ENCODE data around the gene ZNF275.
"Not testable (repeated sequence)": the region's sequence is repeated elsewhere in the genome, so short reads cannot be mapped to it uniquely, and the experiment has no call there.

ZNF275 gene

GRCh38 chrX:153319295-153320046 is 14.5 kb upstream of the ZNF275 start:
- DNase-seq = no peak

DNA sequence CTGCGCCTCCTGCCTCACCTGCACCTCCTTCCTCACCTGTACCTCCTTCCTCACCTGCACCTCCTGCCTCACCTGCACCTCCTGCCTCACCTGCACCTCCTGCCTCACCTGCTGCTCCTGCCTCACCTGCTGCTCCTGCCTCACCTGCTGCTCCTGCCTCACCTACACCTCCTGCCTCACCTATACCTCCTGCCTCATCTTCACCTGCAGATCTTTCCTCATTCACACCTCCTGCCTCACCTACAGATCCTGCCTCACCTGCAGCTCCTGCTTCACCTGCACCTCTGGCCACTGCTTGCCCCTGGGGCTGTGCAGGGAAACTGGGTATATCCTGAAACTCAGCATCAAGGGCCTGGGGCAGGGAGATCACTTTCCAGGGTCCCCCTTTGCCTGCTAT is 13.9 kb upstream of the ZNF275 start:
- DNase-seq = not testable (repeated sequence)

- DNase-seq = no peak
Measured at GRCh38 chrX:153320555-153321184, 13.3 kb upstream of the ZNF275 start.

- no peak for DNase-seq
Measured at GRCh38 chrX:153321381-153322124, 12.4 kb upstream of the ZNF275 start, which contains the start of gene PNMA6F. Gene PNMA6F (minus strand): TSS chrX:153321767. CDS start chrX:153320674, 1,093 bp downstream.

- no peak for DNase-seq
Measured at GRCh38 chrX:153327561-153327960, 6.4 kb upstream of the ZNF275 start.

DNA sequence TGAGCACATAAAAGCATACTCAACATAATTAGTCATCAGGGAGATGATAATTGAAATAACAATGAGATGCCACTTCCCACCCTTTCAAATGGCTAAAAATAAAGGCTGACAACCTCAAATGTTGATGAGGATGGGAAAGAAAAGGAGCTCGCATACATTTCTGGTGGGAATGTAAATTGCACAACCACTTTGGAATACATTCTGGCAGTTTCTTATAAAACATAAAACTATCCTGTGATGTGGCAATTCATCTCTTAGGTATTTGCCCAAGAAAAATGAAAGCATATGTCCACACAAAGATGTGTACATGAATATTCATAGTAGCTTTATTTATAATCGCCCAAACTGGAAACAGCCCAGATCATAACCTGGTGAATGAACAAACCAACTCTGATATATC is 687 bp upstream of the ZNF275 start:
- DNase-seq = no peak

- no peak for DNase-seq
Measured at GRCh38 chrX:153334654-153335295, 822 bp downstream of the ZNF275 start.

DNA sequence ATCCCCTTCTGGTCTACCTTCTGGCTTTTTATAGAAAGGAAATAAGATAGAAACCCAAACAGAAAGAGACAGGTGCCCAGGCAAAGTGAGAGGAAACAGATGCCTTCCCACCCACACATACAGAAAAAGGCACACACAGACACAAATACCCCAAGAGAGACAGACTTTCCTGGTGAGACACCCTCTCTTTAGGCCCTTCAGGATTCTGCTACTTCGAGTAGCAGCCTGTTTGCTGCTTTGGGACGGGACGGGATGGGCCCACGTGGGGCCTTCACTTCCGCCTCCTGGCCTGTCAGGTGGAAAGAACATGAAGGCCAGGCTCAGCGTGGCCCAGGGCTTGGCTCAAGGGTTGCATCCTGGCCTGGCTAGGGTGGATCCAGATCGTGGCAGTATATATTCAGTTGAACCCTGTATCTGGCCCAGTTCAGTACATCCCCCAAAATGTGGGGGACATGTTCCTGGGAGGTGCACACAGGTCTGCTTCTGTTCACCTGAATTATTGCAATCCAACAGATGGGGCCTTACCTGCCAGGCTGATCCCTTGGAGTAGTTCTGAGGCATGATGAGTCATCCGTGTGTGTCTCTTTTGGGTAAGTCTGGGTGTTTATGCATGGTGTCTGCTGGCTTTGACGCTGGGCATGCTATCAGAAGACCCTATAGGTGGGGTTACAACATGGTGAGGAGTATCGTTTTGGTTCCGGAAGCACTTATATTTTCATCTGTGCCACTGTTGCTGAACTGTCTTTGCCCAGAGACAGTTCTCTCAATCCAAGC is 2.4 kb downstream of the ZNF275 start:
- DNase-seq = no peak

GRCh38 chrX:153336988-153337387 is 3.0 kb downstream of the ZNF275 start:
- DNase-seq = no peak

DNA sequence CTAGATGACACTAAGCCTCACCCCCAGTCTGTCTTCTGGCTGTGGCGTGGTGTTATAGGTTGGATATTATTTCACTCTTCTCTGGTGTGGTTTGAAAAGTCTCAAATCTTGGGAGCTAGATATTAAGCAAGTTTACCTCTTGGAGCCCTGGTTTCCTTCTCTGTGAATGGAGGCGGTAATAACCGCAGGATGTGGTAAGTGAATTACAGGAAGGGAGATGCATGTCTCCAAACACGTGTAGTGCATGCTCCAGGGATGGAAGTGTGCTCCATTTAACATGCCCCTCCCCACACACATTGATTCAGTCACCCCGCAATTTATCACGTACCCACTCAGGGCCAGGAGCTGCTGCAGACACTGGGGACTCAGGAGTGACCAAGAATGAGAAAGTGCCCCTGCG is 4.9 kb downstream of the ZNF275 start:
- DNase-seq = no peak

GRCh38 chrX:153339662-153340061 is 5.7 kb downstream of the ZNF275 start:
- DNase-seq = no peak

DNA sequence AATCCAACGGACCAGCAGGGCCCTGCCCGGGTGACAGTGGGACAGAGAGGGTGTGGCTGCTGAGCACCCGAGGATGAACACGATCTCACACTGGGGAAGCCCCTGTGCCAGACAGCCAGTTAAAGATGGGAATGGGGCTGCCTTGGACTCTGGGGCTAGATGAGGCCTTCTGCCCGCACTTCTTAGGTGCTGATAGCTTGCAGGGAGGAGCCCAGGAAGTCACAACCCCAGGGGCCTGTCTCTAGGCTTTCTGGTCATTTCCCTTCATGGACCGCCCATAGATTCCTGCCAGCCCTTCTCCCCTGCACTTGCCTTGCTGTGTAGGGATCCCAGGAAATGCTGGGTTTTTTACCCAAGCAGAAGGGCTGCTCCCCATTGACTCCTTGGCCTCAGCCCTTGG is 6.2 kb downstream of the ZNF275 start:
- no peak for DNase-seq

DNA sequence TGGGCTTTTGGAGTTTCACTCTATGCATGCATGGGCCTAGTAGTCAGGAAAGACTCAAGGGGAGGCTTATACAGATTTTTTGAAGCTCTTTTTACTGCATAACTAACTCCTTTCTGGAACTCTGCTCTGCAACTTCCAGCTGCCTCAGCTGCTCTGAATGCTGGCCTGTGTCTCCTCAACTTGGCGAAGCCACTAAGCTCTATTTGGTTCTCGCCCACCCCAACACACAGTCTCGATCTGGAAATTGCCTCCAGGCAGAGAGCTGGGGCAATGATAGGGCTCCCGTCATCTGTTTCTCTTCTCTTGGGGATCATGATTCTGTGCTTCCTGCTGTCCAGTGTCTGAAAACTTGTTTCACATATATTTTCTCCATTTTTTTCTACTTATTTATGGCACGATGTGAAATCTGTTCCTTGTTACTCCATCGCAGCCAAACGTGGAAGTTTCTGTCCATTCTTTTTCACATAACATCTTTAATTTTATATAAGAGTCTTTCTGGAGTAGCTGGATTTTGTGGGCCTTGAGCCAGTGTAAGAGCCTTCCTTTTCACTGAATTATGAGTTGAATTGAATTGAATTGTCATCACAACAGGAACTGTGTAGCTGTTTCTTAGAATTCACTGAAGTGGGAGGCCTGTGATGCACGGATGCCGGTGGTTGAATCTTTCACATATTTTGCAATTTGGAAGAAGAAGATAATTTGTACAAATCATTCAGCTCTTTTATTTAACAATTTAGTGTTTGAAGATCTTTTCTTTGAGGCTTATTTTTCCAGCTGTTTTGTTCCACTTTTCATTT is 9.0 kb downstream of the ZNF275 start:
- DNase-seq = no peak

DNA sequence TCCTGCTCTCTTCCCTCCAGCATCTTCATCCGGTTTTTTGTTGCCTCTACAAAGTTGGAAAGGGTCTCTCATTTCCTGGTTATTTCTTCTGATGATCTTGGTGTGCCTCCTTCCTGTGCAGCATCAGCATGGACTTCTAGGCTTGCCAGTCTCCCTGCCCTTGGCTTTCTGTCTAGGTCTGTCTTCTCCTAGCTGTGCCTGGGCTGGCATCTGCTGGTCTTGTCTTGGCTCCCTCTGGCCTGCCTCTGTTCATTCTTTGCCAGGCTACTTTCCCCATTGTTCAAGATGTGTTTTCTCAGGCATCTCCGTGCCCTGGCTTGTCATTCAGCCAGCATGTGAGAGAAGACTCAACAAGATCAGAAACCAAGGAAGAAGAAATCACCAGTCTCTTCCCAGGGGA is 9.7 kb downstream of the ZNF275 start:
- no peak for DNase-seq

DNA sequence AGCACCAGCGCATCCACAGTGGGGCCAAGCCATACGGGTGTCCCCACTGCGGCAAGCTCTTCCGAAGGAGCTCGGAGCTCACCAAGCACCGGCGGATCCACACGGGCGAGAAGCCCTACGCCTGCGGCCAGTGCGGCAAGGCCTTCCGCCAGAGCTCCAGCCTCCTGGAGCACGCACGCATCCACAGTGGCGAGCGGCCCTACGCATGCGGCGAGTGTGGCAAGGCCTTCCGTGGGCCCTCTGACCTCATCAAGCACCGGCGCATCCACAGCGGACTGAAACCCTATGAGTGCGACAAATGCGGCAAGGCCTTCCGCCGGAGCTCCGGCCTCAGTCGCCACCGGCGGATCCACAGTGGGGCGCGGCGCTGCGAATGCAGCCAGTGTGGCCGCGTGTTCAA is 13.6 kb downstream of the ZNF275 start:
- no peak for DNase-seq

DNA sequence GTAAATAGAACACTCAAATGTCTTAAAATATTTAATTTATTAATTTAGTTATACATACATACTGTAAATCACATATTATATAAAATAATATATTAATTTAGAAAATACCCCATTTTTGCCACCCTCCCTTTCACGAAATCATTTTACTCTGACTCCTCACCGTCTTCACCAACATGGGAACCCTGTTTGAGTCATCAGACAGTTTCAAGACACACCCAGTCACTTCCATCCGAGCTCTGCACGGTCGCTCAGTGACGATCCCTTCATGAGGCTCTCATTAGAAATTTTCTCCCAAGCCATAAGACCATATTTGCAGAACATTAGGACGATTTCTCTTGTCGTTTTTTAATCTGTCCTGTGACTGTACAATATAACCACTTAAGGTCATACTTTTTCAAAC is 14.5 kb downstream of the ZNF275 start:
- DNase-seq = no peak

DNA sequence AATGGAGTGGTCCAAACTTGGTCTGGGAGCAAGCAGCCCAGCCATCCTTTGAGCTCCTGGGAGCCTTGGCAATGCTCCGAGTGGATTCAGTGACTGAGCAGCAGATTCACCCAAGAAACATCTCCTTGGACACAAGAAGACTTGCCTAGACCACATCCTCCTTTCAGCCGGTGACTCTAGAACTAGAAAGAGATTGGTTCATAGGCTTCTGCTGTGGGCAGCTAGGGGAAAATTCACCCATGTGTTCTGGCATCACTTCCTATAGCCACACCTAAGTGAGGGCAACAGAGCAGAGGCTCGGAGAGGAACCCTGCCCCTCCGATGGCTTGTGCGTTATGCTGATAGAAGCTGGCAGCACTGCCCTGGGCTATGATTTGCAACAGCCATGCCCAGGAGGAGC is 16.0 kb downstream of the ZNF275 start:
- DNase-seq = no peak

DNA sequence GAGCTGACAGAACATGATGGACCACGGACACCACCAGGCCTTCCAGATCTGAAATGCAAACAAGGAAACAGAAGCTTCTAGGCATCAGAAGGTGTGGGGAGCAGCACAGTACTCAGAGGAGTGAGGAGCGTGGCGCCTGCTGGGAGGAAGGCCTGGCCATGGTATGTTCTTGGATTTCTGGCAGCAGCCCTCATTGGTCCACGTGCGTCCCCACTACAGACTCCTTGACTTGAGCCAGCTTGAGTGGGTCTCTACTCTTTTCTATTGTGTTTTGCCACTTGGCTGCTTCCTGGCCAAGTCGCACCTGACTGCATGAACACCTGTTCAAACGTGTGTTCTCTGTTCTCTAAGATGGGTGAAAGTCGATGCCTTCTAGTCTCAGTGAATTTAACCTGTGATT is 18.0 kb downstream of the ZNF275 start:
- no peak for DNase-seq

DNA sequence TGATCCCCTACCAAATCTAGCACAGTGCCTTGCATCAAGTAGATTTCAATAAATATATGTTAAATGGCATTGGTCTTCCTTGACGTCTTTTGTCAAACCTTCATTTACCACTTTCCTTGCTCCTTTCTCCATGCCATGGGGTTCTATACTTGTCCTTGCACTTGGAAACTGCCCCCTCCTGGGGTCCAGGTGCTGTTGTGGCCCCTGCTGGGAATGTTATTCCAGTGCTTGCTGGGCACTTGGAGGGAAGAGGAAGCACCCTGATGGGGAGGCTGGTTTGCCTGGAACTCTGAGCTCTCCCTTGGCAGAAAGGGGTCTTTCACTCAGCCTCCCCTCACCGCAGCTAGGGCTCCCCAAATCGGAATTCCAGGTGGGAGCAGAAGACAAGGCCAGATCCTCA is 18.9 kb downstream of the ZNF275 start:
- DNase-seq = no peak

GRCh38 chrX:153353416-153353815 is 19.5 kb downstream of the ZNF275 start:
- no peak for DNase-seq

DNA sequence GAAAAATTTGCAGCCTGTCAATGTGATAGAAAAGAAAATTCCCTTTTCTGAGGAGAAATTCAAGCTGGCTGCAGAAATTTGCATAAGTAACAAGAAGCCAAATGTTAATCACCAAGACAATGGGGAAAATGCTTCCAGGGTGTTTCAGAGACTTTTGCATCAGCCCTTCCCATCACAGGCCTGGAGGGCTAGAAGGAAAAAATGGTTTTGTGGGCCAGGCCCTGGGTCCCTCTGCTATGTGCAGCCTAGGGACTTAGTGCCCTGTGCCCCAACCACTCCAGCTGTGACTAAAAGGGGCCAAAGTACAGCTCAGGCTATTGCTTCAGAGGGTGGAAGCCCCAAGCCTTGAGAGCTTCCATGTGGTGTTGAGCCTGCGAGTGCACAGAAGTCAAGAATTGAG is 23.9 kb downstream of the ZNF275 start:
- DNase-seq = no peak
